Glutamatergic neuron (in vitro differentiated cells): ENCODE data around the gene RGPD4. TPM values are rescaled to one million over a fixed set of nuclear protein-coding genes. Genes with fewer than 3 reads are reported as not detected.

Experiments
- total RNA-seq: library from RNA; stranded (reverse); fragmentation: NEBNext Ultra II Directional; extraction: Animal tissue kit (Norgen Biotek cat#: 25700); gene quantifications from one replicate; pipeline ENCODE4 v1.2.1, GENCODE V29; 2021; ENCODE audit not compliant: unreplicated experiment

Gene RGPD4
- total RNA-seq, 1 donor from 2014 or later, result 0.12 TPM

Other genes with a start within 250 kb of the RGPD4 start
- gene SLC5A7, start 159.6 kb downstream of the RGPD4 start, total RNA-seq, result 0.27 TPM